Superior temporal gyrus (tissue), 1 donor: ENCODE results near the gene PARVB.

ENCODE experiments used
- DNase-seq: peaks from one replicate; pipeline ENCODE4 v3.0.0-alpha.2; 2016; ENCODE audit errors: extremely low spot score

Gene PARVB

DNA sequence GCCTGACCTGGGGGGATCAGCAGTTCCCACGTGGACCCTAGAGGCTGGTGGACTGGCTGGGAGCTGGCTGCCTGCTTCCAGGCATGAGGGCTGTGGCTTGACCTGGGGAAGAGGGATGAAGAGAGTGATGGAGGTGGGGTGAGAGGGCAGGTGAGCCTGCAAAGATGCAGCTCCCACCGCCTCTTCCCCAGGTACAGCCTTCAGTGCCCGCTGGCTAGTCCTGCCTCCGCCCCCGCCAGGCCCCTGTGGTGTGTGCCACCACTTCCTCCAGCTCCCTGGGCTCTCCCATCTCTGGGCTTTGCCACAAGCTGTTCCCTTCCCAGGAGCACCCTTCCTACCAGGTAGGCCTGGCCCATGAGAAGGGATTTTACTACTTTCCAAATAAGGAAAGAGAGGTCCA lies 175.8 kb downstream of the PARVB start:
- DNase-seq, result no peak

DNA sequence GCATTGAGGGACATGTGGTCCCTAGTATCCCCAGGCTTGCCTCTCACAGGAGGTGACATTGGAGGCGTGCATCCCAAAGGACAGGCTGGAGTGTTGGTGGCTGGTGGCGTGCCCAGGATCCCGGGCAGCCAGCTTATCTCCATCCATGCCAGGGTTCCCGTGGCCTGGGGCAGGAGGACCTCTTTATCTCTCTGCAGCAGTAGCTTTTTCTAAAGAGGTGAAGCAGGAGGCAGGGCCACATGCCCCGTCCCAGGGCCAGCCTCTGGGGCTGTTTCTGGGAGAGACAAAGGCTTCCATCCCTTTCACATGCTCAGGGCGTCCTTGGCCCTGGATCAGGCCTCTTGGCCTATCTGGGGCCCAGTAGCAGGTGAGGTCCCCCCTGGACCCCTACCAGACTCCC lies 176.3 kb downstream of the PARVB start:
- no peak for DNase-seq

DNA sequence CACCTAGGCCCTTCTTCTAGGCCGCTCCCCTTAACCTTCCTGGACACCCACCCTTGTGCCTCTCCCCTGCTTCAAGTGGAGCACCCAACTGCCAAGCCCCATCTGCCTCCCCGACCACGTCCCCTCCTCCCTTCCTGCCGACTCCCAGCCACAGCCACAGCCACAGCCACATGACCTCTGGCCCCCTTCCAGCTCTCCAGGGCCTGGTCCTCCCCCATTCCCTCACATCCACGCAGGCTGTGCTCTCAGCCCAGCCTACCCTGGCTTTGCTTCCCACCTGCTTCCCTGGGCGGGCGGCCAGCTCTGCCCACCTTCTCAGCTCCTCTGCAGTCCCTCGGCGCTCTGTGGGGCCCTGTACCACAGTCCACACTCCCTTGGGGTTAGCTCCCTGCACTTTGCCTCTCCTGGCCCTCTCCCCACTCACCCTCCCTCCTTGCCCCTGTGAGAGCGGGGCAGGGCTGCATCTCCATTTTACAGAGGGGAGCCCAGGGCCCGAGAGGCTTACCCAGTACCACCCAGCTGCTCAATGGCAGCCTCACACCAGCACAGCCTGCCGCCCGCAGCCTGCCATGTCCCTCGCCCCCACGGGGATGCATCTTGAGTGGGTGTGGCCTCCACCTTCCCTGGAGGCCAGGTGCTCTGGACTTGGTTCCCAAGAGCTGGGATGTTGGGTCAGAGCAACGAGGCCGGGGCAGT lies 176.9 kb downstream of the PARVB start:
- no peak for DNase-seq

DNA sequence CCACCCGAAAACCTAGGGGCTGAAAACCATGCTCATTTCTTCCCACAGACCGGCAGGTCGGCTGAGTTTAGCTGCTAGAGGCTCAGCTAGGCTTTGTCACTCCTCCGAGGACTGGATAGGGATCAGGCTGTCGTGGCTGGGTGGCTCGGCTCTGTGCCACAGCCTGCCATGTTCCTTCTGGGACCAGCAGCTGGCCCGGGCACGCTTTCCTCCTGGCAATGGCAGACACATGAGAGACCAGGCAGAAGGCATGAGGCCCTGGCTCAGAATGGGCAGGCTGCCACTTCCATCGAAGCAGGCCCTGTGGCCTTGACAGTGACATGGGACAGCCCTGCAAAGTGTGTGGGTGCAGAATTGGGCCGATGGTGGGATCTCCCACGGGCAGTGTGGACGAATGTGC lies 177.6 kb downstream of the PARVB start:
- DNase-seq, result no peak

DNA sequence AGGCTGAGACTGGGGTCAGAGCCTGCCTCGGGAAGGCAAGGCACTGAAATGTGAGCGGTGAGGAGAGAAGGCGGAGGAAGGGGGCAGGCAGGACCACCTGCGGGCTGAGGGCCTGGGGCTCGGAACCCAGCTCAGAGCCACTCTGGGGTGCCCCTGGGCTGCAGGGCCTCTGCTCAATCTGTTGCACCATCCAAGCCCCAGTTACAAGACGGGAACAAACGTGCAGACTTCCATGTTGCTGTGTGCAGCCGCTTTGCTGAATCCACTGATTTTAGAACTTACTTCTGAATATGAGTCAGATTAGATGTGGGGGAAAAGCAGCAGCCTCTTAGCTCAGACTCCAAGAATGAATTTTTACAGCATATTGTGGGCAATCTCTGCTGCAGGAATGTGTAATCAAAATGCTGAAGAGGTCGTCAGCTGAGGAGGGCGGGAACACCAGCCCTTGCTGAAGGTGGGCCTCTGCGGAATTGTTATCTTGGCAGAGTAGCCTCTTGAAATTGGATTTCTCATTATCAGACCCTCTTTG lies 178.2 kb downstream of the PARVB start:
- DNase-seq, result peak; percentile 33

DNA sequence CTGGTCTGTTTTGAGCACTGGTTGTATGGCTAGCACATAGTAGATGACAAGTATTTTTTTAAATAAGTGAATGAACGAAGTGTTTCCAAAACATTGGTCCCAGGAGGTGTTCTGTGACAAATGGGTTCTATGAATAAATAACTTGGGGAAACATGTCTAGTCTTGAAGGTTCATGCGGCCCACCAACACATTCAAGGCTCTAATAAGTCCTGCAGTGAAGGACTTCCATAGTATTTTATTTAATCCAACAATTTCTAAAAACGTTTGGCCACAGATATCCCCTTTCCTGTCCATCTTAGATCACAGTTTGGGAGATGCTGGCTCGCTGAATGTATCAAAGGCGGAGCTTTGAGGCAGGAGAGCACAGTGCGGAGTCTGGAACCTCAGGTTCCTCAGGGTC lies 179.1 kb downstream of the PARVB start:
- DNase-seq, result no peak

DNA sequence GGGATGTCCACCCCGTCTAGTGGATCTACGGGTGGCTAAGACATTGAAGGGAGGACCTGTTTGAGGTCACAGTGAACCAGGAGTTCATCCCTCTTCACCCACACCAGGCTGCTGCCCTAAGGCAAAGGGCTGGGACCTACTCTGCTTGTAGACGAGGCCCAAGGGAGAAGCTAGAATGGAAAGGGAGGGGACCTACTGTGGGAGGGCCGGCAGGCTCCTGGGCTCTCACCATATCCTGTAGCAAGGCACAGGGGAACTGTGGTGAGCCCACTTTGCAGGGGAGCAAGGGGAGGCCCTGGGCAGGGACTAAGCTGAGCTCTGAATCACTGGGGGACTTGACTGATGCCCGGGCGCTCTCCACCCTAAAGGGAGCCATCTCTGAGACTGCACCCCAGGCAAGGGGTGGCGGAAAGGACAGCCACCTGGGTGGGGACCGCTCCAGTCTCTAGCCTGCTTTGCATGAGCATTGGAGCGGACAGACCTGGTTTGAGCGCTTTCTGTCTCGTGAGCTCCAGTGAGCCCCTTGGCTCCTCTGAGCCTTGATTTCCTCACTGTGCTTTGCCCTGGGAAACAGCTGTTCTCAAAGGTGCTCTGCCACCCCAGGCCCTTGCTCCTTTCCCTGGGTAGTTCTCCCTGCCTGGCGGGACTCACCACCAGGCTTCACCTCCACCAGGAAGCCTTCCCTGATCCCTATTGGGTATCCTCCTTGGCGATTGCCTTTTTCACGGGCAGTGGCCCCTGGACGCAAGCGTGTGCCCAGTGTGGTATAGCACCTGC lies 180.8 kb downstream of the PARVB start:
- DNase-seq, result no peak

DNA sequence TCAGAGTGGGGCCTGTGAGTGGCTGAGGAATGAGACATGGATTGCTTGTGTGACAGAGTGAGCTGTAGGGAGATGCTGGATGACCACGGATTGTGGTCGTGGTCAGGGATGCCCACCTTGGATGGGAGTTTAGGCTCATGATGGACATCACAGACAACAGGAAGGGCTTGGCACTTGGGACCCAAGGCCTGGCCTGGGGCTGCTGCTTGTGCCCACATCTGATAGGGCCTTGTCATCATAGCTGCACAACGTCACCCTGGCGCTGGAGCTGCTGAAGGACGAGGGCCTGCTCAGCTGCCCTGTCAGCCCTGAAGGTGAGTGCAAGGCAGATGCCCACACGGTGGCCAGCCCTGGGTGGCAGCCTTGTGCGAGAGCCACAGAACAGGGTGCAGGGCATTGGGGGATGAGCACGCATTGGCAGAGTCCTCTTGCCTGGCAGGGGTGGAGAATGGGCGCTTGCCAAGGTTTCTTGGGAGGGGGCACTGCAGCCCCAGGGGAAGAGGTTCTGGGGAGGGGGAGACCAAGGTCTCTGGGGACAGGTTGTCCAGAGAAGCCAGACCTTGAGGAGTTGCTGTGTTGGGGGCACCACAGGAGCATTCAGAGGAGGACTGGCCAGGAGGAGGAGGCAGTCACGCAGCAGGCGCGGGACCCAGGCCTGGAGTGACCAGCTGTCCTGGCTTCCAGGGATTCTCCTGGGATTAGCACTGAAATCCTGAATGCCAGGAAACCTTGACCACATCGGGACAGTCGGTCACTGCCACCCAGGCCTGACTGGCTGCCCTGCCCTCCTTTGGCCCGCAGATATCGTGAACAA lies 181.6 kb downstream of the PARVB start:
- no peak for DNase-seq

DNA sequence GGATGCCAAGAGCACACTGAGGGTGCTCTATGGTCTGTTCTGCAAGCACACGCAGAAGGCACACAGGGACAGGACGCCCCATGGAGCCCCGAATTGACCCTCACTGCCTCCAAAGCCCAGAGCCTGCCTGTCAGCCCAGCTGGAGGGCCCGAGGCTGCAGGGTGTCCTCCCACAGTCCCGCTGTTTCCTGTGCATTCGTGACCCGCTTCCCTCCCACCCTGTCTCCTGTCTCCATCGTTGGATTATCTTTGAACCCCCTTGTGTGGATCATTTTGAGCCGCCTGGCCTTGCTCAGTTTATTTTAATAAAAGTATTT lies 182.2 kb downstream of the PARVB start:
- DNase-seq, result no peak

DNA sequence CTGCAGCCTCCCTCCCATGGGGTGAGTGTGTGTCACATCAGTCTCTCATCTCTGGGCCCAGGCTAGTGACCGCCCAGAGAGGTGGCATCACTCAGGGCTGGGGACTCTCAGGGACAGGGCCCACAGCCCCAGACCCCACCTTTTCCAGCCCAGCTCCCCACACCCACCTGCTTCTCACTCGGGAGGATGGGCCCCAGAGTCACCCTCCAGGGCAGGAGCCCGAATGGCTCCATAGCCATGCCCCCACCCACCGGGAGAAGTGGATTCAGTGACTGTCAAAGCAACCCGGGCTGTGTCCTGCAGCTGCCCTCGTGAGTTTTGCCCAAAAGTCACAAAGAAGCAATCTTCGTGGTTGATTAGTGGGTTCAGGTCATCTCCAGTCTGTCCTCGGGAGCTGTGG lies 182.6 kb downstream of the PARVB start:
- DNase-seq, result no peak

DNA sequence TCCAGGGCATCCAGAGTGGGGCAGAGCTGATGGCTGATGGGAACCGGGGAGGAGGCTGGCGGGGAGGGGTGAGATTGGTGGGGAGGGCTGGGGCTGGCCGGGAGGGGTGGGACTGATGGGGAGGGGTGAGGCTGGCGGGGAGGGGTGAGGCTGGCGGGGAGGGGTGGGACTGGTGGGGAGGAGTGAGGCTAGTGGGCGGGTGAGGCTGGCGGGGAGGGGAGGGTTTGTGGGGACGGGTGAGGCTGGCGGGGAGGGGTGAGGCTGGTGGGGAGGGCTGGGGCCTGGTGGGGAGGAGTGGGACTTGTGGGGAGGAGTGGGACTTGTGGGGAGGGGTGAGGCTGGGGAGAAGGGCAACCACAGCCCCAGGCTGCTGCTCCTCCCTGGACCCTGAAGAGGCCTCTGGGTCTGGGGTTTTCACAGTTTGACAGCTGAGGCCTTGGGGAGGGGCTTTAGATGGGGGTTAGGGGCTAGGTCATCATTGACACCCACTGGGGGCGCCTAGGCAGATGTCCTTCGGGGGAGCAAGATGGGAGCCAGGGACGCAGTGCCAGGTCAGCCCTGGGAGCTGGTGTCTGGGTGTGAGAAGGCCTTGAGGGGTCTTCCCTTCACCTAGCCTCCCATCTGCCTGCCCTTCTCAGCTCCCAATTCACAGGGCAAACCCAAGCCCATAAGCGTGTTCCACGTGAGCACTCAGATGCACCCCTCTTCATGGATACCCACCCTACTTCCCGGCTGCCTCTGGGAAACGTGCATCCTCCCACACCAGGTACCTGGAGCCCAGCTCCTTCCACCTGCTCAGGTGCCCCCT lies 183.3 kb downstream of the PARVB start:
- no peak for DNase-seq

DNA sequence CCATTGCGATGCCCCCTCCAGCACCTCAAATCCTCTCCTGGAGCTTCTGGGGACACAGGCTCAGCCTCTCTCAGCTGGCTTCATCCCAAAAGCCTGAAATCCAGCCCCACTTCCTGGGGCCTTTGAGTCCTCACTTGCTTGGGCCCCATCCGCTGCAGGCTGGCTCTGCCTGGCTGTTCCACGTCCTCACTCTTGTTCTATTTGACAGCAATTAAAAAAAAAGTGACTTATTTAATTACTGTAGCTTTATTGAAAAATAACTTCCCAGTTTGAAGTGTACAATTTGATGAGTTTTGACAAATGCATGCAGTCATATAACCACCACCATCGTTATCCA lies 183.8 kb downstream of the PARVB start:
- no peak for DNase-seq

DNA sequence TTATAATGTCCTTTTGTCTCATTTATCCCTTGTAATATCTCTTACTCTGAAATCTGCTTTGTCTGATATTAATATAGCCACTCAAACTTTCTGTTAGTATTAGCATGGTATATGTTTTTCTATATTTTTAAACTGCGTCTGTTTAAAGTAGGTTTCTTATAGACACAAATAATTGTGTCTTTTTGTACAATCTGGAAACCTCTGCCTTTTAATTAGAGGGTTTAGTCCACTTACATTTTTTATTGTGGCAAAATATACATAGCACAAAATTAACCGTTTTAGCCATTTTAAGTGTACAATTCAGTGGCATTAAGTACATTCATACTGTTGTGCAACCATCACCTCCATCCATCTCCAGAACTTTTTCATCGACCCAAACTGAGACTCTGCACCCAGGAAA lies 185.2 kb downstream of the PARVB start:
- no peak for DNase-seq

DNA sequence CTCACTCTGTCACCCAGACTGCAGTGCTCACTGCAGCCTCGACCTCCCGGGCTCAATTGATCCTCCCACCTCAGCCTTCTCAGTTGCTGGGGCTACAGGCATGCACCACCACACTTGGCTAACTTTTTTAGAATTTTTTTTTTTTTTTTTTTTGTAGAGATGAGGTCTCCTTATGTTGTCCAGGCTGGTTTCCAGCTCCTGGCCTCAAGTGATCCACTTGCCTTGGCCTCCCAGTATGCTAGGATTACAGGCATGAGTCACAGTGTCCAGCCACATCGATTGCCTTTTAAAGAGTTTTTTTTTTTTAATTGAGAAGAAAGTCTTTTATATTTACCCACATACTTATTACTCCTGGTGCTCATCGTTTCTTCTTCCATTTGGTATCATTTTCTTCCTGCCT lies 186.6 kb downstream of the PARVB start:
- DNase-seq, result no peak

DNA sequence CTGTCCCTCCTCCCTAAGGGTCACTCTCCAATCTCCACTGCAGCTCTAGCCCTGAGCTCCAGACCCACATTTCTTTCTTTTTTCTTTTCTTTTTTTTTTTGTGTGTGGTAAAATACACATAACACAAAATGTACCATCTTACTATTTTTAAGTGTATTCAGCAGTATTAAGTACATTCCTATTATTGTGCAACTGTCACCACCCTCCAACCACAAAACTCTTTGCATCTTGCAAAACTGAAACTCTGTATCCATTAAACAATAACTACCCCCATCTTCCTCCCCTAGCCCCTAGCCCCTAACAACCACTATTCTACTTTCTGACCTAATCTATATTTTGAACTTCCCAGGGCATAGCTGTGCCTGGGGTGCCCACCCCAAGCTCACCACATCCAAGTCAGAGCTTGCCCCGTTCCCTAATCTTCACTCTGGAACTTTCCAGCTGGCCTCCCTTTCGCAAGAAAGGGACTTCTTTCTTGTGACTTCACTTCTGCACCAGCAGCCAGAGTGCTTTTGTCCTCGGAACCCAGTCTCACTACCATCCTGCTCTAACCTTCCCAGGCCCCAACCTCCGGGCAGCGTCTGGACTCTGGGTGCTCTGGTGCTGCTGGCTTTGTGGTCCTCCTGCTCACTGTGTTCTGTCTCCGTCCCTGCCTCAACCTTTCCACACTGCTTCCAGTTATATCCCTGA lies 187.3 kb downstream of the PARVB start:
- DNase-seq, result no peak

DNA sequence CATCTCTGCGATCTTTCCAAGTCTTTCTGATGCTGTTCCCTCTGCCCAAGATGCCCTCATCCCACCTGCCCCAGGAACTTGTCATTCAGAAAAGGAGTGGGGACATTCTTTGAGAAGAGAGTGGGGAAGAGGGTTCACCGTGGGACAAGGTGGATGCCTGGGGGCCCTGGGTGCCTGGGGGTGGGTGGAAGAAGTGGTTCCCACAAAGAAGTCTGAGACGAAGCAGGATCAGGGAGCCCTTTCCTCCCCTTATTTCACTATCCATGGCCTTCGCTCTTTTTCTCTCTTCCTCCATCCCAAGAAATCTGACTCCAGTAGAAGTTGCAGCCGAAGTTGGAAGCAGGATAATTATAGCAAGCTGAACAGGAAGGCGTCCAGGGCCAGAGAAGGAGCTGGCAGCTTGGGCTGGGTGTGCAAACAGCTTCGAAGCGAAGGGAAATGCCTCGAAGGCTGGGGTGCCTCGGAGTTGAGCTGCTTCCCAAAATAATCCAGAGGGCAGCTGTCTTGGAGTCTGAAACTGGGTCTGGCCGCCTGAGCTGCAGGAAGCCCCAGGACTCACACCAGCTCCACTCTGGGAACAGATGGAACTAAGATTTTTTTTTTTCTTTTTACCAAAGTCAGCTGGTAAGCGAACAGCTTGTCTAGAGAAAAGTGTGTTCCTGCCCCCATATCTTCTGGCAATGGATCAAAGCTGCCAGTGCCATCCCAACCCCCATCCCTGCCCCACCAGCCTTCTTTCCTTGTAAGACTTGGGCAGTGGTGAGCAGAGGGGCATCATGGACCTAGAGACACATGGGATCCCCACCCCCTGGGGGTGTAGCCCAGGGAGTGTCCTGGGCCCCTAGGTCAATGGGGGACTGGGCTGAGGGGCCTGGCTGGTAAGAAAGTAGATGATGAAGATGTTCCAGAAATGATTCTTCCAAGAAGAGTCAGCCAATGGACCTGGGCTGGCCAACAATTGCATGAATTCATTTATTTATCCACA lies 188.1 kb downstream of the PARVB start:
- DNase-seq, result peak; percentile 57

DNA sequence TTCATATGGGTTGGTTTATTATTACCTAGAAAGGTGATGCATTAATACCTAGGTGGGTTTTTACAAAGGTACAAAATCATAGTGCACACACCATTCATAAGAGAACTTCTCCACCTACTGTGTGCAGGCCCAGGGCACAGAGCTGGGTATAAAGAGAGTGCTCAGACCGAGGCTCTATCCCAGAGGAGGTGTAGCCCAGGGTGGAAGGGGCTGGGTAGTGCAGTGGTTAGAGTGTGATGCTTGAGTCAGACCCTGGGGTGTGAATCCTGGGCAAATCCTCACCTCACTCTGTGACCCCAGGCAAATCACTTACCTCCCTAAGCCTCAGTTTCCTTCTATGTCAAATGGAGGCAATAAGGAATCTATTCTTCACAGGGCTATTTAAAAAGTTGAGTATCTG lies 188.8 kb downstream of the PARVB start:
- DNase-seq, result no peak

DNA sequence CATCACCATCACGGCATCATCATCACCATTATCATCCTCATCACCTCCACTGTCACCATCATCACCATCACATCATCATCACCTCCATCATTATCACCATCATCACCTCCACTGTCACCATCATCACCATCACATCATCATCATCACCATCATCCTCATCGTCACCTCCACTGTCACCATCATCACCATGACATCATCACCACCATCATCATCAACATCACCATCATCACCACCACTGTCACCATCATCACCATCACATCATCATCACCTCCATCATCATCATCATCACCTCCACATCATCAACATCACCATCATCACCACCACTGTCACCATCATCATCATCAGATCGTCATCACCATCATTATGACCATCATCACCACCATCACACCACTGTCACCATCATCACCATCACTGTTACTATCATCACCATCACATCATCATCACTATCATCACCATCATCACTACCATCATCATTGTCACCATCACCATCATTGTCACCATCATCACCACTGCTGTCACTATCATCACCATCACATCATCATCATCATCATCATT lies 189.5 kb downstream of the PARVB start:
- no peak for DNase-seq

DNA sequence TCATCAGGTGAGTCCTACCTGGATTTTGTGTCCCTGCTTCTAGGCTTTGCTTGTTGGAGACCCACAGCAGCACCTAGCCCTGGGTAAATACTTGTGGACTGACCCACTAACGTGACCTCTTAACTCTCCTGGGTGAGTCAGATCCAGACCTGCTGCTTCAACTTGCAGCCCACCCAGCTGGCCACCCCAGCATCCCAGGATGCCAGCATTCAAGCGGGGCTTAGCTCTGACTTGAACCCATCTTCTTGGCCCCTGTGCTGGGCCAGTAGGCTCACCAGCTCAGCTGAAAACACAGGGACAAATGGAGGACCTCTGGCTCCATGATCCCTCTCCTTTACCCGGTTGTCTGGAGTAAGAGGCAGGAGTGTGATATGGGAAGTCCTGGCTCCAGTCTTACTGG lies 190.1 kb downstream of the PARVB start:
- no peak for DNase-seq

DNA sequence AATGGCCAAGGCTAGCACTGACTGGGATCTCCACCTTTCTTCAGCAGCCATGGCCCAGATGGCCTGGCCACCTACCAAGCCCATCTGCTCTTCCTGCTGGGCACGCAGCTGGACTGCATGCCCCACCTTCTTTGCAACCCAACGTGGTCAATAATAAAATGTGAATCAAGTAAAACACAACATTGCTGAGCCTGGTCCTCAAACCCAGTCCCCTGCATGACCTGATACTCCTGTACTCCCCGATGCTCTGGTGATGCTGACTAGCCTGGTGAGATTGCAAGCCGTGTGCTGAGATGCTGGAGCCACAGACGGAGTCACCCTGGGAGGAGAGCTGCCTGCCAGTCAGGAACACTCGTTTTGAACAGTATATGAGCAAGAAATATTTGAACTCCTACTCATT lies 190.7 kb downstream of the PARVB start:
- DNase-seq, result no peak
